Colonic mucosa (tissue), 4 donors: ENCODE measurements around the gene CORO2B. TPM values are rescaled to one million over a fixed set of nuclear protein-coding genes. Genes with fewer than 3 reads are reported as not detected.
A peak's percentile ranks its signal among the peaks of the same experiment; 100 is the strongest.

Source experiments
- DNase-seq: peaks from one replicate; pipeline ENCODE4 v3.0.0-alpha.2; 2020
- H3K27ac ChIP-seq: fragments of 200-600 bp; one replicate; pipeline ENCODE4 v1.8.0; 2021
- H3K27me3 ChIP-seq: fragments of 200-600 bp; one replicate; pipeline ENCODE4 v1.8.0; 2021
- H3K36me3 ChIP-seq: fragments of 200-600 bp; one replicate; pipeline ENCODE4 v1.8.0; 2021
- H3K4me1 ChIP-seq: fragments of 200-600 bp; one replicate; pipeline ENCODE4 v1.8.0; 2021; ENCODE audit warnings: mild to moderate bottlenecking
- H3K4me3 ChIP-seq: fragments of 200-600 bp; one replicate; pipeline ENCODE4 v1.8.0; 2021
- H3K9ac ChIP-seq, 2 donors: one replicate each; pipeline ENCODE4 v1.7.0; 2013; ENCODE audit warnings: control low read depth in 2 of 2, low read depth in 2 of 2, low read length in 2 of 2
- H3K9me3 ChIP-seq: fragments of 200-600 bp; one replicate; pipeline ENCODE4 v1.8.0; 2021
- CTCF ChIP-seq: fragments of 200-600 bp; IDR thresholded peaks from one replicate; pipeline ENCODE4 v1.8.0; 2022; ENCODE audit warnings: antibody characterized with exemption, mild to moderate bottlenecking
- intact Hi-C: fragments of 100-400 bp; cut with DNase I; formaldehyde crosslinking; loops from one replicate; pipeline ENCODE4 v1.14.1; 2022
- total RNA-seq, 2 donors: library from RNA; stranded (reverse); fragmentation: NEBNext Ultra II Directional in 1 of 2; extraction: Animal tissue kit (Norgen Biotek cat#: 25700) in 1 of 2; gene quantifications; one replicate each; pipeline ENCODE4 v1.2.1, GENCODE V29; 2021
- donor health status: healthy.
- donor health status: DM: no; HTN: no; CAD: no.
- donor health status: DM: no; HTN: no; CAD: no.

The CORO2B gene
- total RNA-seq, 2 donors from 2014 or later, result 0.77 to 1.2 TPM

DNA sequence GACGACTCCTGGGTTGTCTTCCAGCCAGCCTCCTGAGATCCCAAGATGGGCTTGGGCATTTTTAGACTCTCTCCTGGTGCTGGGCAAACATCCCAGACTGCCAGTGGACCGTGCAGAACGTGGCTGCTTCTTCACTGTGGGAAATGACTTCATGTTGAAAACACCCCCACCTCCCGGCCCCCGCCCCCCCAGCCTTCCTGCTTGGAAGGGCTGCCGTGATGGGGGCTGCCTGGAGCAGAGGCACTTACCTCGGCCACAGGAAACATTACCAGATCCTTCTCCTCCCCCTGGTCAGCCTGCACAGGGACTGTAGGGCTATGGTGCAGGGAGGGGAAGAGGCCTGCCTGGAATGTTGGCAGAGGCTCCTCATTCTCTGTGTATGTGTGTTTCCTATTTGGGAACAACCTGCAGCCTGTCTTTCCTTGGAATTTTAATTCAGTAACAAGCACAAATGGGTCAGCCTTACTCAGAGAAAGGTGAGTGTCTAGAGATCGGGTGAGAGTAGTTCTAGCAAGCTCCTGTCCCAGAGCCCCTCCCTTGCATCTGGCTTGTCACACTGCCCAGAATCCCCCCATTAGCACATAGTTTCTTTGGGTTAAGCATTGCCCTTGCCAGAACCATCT lies 151.1 kb downstream of the CORO2B start:
- H3K27me3 ChIP-seq, result no peaks in the 10 kb centered on the region
- no peak for DNase-seq
- H3K9ac ChIP-seq, result no peak overlapping the region
- intact Hi-C loops, result loop anchor here (2.0 kb wide), 1 partner anchor 145 kb away; no protein-coding TSS in a partner anchor
- H3K36me3 ChIP-seq, result no peaks in the 10 kb centered on the region
- H3K4me1 ChIP-seq, result no peaks in the 10 kb centered on the region
- H3K4me3 ChIP-seq, result no peak overlapping the region
- no peak overlapping the region for H3K27ac ChIP-seq
- no peaks in the 10 kb centered on the region for H3K9me3 ChIP-seq
- no peak for TF ChIP-seq CTCF

DNA sequence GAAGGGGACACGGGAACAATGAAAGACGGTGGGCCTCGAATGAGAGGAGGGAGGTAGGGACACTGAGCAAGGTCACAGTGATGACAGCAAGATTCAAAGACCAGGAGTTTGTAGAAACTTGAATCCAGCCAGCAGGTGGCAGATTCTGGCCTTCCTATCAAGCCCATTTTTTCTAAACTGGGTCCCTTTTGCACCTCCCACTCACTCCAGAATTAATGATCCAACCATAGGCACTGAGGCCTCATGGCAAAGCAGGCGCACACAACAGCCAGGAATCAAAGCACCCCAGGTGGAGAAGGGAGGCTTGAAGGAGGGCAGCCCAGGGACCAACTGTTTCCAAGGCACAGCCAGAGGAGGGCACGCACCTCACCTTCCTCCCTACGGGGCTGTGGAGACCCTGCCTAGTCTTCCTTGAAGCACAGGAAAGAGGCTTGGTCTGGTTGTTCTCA lies 151.7 kb downstream of the CORO2B start:
- intact Hi-C loops, result loop anchor here (2.0 kb wide), 1 partner anchor 144 kb away; no protein-coding TSS in a partner anchor
- Histone ChIP-seq H3K36me3 (no peaks in the 10 kb centered on the region), H3K27me3 (no peaks in the 10 kb centered on the region), H3K4me1 (no peaks in the 10 kb centered on the region), H3K27ac (no peak overlapping the region), H3K9ac (no peak overlapping the region), H3K4me3 (no peak overlapping the region), H3K9me3 (no peaks in the 10 kb centered on the region)
- DNase-seq, result peak; percentile 35
- peak; percentile 31 for TF ChIP-seq CTCF

GRCh38 chr15:68730976-68731897 lies 152.4 kb downstream of the CORO2B start:
- H3K4me3 ChIP-seq, result no peak overlapping the region
- no peak overlapping the region for H3K27ac ChIP-seq
- intact Hi-C loops, result loop anchor here (2.0 kb wide), 1 partner anchor 144 kb away; no protein-coding TSS in a partner anchor
- H3K9me3 ChIP-seq, result no peaks in the 10 kb centered on the region
- H3K9ac ChIP-seq, result no peak overlapping the region
- H3K4me1 ChIP-seq, result no peaks in the 10 kb centered on the region
- no peak for TF ChIP-seq CTCF
- H3K27me3 ChIP-seq, result no peaks in the 10 kb centered on the region
- H3K36me3 ChIP-seq, result no peaks in the 10 kb centered on the region
- no peak for DNase-seq

GRCh38 chr15:68732451-68732850 lies 153.7 kb downstream of the CORO2B start:
- no peak for TF ChIP-seq CTCF
- no peak overlapping the region for H3K4me3 ChIP-seq
- intact Hi-C loops, result no loop called here
- H3K9me3 ChIP-seq, result no peaks in the 10 kb centered on the region
- H3K9ac ChIP-seq, result no peak overlapping the region
- no peaks in the 10 kb centered on the region for H3K4me1 ChIP-seq
- H3K27me3 ChIP-seq, result no peaks in the 10 kb centered on the region
- H3K36me3 ChIP-seq, result no peaks in the 10 kb centered on the region
- DNase-seq, result no peak
- no peak overlapping the region for H3K27ac ChIP-seq

DNA sequence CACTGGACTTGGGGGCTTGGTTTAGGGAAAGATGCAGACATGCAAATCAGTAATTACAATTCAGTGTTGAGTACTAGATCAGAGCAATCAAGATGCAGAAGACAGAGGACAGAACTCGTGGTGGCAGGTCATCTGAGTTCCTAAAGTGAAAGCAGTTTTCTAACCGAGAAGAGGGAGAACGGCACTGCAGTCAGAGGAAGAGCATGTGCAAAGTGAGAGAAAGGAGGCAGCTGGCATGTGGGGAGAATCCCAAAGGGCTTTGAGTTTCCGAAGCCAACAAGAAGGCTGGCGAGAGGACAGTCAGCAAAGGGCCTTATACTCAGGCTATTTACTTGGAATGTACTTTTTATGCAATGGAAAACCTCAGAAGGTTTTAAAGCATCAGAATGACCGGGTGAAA lies 154.9 kb downstream of the CORO2B start:
- no peaks in the 10 kb centered on the region for H3K36me3 ChIP-seq
- H3K9ac ChIP-seq, result no peak overlapping the region
- intact Hi-C loops, result no loop called here
- no peak overlapping the region for H3K4me3 ChIP-seq
- no peak for TF ChIP-seq CTCF
- H3K9me3 ChIP-seq, result no peaks in the 10 kb centered on the region
- H3K4me1 ChIP-seq, result no peaks in the 10 kb centered on the region
- H3K27ac ChIP-seq, result no peak overlapping the region
- H3K27me3 ChIP-seq, result no peaks in the 10 kb centered on the region
- no peak for DNase-seq
